ENCODE measurements around the gene JPT1. TPM values are rescaled to one million over a fixed set of nuclear protein-coding genes. Genes with fewer than 3 reads are reported as not detected.
A peak's percentile ranks its signal among the peaks of the same experiment; 100 is the strongest.
"Not testable (repeated sequence)": the region's sequence is repeated elsewhere in the genome, so short reads cannot be mapped to it uniquely, and the experiment has no call there.

The JPT1 gene
- total RNA-seq, 1 donor: 30.2 TPM

DNA sequence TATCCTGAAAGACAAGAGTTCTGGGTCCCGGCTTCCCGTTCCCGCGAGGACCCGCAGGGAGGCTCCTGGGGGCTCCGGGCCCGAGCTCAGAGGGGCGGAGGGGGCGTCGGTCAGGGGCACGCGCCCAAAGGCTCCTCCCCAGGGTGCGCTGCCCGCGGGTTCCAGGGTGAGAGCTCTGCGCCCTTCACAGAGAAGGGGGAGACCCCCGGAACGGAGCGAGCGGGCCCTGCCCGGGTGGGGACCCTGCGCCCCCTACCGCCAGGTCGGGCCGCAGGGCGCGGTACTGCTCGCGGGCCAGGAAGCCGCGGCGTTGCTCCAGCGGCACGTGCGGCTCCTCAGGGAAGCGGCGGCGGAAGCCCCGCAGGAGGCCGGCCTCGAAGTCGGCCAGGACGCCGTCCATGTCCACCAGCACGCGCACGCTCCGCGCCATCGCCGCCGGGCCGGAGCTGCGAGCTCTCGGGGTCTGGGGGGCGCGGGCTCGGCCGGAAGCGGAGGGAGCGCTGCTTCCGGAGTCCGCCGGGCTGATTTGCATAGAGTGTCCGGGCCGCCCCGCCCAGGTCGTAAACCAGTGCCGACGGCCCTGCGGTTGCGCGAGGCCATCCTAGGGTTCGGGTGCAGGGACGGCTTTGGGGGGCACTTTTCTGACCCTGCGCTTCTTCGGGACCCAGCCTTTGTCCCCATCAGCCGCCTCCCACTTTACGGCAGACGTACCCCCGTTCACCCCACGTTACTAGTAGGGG lies 22.9 kb downstream of the JPT1 start, which contains the start of gene NT5C:
Gene NT5C, minus strand, starts transcription at position 465 of the 740 bp plus-strand sequence. Its CDS starts 35 bp downstream, at position 430.
- peak in 2 of 3 donors; percentile 74 to 82 for DNase-seq (ENCODE audit: low read depth in 2 of 3, low spot score in 2 of 3)

GRCh38 chr17:75130632-75131277 lies 23.6 kb downstream of the JPT1 start:
- DNase-seq (ENCODE audit: low read depth in 2 of 3, low spot score in 2 of 3): peak in 2 of 3 donors; percentile 69

- no peak for DNase-seq (ENCODE audit: low read depth in 2 of 3, low spot score in 2 of 3)
These were observed 24.2 kb downstream of the JPT1 start for GRCh38 chr17:75130059-75130631.

DNA sequence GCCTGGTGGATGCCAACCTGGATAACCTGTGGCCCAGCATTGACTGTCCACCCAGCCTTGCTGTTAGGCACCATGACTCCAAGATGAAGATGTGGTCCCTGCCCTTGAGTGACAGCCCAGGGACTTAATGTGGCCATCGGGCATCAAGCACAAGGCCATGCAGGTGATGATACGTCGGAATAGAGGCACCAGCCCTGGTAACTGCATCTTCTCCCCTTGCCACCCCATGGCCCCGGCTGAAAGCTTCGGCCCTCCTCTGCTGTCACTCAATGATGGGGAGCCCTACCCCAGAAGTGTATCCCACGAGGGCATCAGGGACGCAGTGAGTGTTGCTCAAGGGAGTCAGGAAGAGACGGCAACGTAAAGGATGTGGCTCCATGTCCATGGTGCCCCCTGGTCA lies 24.7 kb downstream of the JPT1 start:
- no peak for DNase-seq (ENCODE audit: low read depth in 2 of 3, low spot score in 2 of 3)

DNA sequence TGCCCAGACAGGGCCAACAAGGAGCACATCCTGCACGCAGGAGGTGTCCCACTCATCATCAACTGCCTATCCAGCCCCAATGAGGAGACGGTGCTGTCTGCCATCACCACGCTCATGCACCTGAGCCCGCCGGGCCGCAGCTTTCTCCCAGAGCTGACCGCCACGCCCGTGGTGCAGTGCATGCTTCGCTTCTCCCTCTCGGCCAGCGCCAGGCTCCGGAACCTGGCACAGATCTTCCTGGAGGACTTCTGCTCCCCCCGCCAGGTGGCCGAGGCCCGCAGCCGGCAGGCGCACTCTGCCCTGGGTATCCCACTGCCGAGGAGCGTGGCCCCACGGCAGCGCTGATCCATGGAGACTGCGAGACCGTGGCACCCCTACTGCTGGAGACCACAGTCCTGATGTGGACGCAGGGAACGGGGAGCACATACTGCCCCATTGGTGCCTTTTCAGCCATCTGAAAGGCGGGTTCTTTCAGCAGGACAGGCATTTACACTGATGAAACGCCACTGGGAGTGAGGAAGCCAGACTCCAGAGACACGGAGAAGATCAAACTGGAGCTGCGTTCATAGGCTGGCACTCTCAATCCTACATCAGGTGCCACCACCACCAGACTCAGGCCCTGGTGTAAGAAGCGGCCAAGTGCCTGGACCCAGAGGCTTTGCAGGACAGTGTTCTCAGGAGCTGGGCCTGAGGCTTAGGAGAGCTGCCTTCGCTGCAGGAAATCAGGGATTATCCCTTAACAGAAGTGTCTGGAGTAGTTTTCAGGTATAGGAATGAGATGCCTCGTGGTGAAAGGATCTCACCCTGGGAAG lies 25.4 kb downstream of the JPT1 start:
- DNase-seq (ENCODE audit: low read depth in 2 of 3, low spot score in 2 of 3): no peak

GRCh38 chr17:75127936-75128335 lies 26.4 kb downstream of the JPT1 start:
- not testable (repeated sequence) for DNase-seq (ENCODE audit: low read depth in 2 of 3, low spot score in 2 of 3)

- DNase-seq (ENCODE audit: low read depth in 2 of 3, low spot score in 2 of 3): no peak
These were observed 27.4 kb downstream of the JPT1 start for GRCh38 chr17:75126954-75127353.

- no peak for DNase-seq (ENCODE audit: low read depth in 2 of 3, low spot score in 2 of 3)
These were observed 28.3 kb downstream of the JPT1 start for GRCh38 chr17:75125984-75126383.

DNA sequence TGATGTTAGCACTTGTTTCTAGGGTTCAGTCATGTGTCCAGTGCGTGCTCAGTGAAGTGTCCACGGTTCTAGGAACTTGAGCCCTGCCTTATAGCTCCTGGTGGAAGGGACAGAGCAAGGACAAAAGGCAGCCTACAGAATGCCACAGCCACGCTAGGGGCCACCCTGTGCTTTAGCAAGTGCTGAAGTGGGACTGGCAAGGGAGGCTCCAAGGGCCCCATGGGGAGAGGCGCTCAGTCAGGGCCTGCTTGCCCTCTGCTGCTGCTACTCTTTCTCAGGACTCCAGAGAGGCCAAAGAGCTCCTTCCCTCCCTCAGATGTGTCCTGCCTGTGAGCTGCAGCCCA lies 29.5 kb downstream of the JPT1 start:
- no peak for DNase-seq (ENCODE audit: low read depth in 2 of 3, low spot score in 2 of 3)

- peak in 2 of 3 donors; percentile 93 to 95 for DNase-seq (ENCODE audit: low read depth in 2 of 3, low spot score in 2 of 3)
These were observed 30.1 kb downstream of the JPT1 start for GRCh38 chr17:75124041-75124818.

DNA sequence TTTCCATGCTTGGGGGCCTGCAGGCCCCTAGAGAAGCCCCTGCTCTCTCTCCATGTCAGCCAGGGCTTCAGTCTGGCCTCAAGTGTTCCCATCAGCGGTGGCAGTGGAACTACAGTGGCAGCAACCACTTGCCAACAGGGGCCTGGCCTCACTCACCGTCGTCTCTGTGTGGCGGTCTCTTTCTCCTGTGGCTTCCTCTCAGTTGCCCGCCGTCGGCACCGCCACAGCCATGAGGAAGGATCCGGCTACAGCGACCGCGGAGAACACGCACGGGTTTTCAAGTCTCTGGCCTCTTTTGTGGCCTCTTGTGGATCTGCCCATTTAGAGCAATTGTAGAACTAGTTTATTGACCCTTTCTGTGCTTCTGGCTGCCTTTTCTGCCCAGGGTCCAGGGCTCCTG lies 36.0 kb downstream of the JPT1 start:
- DNase-seq (ENCODE audit: low read depth in 2 of 3, low spot score in 2 of 3): no peak

- DNase-seq (ENCODE audit: low read depth in 2 of 3, low spot score in 2 of 3): no peak
These were observed 37.6 kb downstream of the JPT1 start for GRCh38 chr17:75116737-75117136.

GRCh38 chr17:75115555-75115954 lies 38.8 kb downstream of the JPT1 start:
- no peak for DNase-seq (ENCODE audit: low read depth in 2 of 3, low spot score in 2 of 3)

- DNase-seq (ENCODE audit: low read depth in 2 of 3, low spot score in 2 of 3): peak in 1 of 3 donors; percentile 14
These were observed 39.6 kb downstream of the JPT1 start for GRCh38 chr17:75114552-75115314.

- DNase-seq (ENCODE audit: low read depth in 2 of 3, low spot score in 2 of 3): peak; percentile 87 to 93 (median 90)
These were observed 40.3 kb downstream of the JPT1 start for GRCh38 chr17:75113798-75114551.

DNA sequence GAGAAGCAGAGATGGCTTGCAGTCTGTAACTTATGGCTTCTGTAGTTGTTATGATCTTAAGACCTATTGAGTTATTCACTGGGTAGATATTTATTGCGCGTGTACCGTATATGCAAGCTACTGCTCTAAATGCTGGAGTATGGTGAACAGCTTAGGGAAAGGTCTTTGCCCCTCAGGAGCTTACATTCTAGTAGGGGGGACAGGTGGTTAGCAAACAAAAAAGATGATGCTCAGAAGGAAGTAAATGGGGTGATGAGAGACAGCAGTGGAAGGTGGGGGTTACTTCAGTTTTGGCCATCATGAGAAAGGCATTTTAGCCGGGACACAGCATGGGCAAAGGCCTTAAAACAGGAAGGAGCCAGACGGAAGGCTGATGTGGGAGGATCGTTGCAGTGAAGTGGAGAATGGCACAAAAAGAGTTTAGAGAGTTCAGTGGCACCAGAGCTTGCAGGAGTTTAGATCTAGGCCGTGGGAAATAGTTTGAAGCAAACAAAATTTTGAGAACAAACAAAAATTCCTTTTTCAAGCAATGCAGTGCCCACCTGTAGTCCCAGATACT lies 42.5 kb downstream of the JPT1 start:
- no peak for DNase-seq (ENCODE audit: low read depth in 2 of 3, low spot score in 2 of 3)

DNA sequence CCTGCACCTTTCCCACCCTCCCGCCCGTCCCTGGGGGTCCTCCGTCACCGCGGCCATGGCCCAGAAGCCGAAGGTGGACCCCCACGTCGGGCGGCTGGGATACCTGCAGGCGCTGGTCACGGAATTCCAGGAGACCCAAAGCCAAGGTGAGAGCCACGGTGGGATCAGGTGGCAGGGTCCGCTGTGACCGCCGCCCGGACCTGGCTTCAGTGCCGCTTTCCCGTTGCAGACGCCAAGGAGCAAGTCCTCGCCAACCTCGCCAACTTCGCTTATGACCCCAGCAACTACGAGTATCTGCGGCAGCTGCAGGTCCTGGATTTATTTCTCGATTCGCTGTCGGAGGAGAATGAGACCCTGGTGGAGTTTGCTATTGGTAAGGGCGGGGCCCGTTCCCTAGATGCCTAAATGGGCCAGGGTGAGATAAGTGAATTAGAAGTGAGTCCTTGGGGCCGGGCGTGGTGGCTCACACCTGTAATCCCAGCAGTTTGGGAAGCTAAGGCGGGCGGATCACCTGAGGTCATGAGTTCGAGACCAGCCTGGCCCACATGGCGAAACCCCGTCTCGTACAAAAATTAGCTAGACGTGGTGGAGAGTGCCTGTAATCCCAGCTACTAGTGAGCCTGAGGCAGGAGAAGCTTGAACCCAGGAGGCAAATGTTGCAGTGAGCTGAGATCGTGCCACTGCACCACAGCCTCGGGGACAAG lies 43.9 kb downstream of the JPT1 start:
- peak in 1 of 3 donors; percentile 47 for DNase-seq (ENCODE audit: low read depth in 2 of 3, low spot score in 2 of 3)

Measured in hematopoietic multipotent progenitor cell (in vitro differentiated cells).